Measurements from ENCODE around the gene CHAC1. TPM values are rescaled to one million over a fixed set of nuclear protein-coding genes. Genes with fewer than 3 reads are reported as not detected.

CHAC1 gene
- total RNA-seq, 2 experiments from 2014 or later = 40.4 to 55.6 TPM

- Histone ChIP-seq H2AFZ (ENCODE audit: low read length) (no peak overlapping the region), H3K4me1 (ENCODE audit: insufficient read depth, low read length, poor library complexity, severe bottlenecking) (no peaks in the 10 kb centered on the region), H3K9me3 (ENCODE audit: low read length) (no peaks in the 10 kb centered on the region), H3K79me2 (ENCODE audit: insufficient read depth, low read depth, low read length) (no peaks in the 10 kb centered on the region), H3K4me3 (ENCODE audit: low read depth, low read length, poor library complexity, severe bottlenecking) (no peak overlapping the region), H3K36me3 (ENCODE audit: insufficient read depth, low read length) (peaks cover 76% of the 10 kb centered on the region), H3K9me2 (ENCODE audit: insufficient read depth, low read length) (no peaks in the 10 kb centered on the region), H3K4me2 (ENCODE audit: low read length) (no peak overlapping the region), H3K27ac (ENCODE audit: low read depth, low read length, poor library complexity, severe bottlenecking) (no peak overlapping the region), H4K20me1 (ENCODE audit: insufficient read depth, low read length) (no peaks in the 10 kb centered on the region)
- ChIA-PET POLR2A (no interaction called here), CTCF (ENCODE audit: unreplicated experiment) (no interaction called here)
- intact Hi-C loops (cut with micrococcal nuclease; ENCODE audit: unreplicated experiment) = no loop called here
- DNase-seq (ENCODE audit: low spot score) = no peak
- no TSS peak for BruUV-seq (replicated peaks)
- no peak for TF ChIP-seq EZH2phosphoT487 (IDR thresholded peaks at IDR 0.05; ENCODE audit: borderline replicate concordance, low read depth, low read length)
- TF ChIP-seq, protein P1, sequence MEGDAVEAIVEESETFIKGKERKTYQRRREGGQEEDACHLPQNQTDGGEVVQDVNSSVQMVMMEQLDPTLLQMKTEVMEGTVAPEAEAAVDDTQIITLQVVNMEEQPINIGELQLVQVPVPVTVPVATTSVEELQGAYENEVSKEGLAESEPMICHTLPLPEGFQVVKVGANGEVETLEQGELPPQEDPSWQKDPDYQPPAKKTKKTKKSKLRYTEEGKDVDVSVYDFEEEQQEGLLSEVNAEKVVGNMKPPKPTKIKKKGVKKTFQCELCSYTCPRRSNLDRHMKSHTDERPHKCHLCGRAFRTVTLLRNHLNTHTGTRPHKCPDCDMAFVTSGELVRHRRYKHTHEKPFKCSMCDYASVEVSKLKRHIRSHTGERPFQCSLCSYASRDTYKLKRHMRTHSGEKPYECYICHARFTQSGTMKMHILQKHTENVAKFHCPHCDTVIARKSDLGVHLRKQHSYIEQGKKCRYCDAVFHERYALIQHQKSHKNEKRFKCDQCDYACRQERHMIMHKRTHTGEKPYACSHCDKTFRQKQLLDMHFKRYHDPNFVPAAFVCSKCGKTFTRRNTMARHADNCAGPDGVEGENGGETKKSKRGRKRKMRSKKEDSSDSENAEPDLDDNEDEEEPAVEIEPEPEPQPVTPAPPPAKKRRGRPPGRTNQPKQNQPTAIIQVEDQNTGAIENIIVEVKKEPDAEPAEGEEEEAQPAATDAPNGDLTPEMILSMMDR (conservative IDR thresholded peaks at IDR 0.05; ENCODE audit: low read length) = no peak
Observed at GRCh38 chr15:40978141-40978540, 24.9 kb downstream of the CHAC1 start.

DNA sequence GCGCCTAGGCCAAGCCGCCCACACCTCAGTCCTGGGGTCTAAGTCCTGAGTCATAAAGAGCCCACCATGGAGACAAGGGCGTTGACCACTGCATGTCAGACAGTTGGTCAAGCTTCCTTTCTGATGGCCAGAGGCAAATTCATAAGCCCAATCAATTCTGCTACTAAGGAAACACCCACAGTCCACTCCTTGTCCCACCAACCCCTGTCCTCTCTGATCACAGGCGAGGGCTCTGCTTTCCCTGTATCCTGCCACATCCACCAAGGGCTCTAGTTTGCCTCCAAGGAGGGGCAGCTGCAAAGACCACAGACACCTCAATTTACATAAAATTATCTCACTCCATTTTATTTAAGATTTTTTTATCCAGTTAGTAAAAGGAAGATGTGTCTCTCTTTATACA, 25.3 kb downstream of the CHAC1 start:
- intact Hi-C loops (cut with micrococcal nuclease; ENCODE audit: unreplicated experiment) = no loop called here
- CTCF ChIA-PET (ENCODE audit: unreplicated experiment) = no interaction called here

GRCh38 chr15:40981186-40981585, 27.9 kb downstream of the CHAC1 start:
- ChIA-PET CTCF (ENCODE audit: unreplicated experiment) (interaction anchor here (1.0 kb wide), 1 partner anchor 28 kb away, joined by 3 read pairs; the partner anchor contains the start of gene CHAC1), POLR2A (interaction anchor here (0.9 kb wide), 1 partner anchor 17 kb away, joined by 3 read pairs; no protein-coding TSS in a partner anchor)
- no peak overlapping the region for H2AFZ ChIP-seq (ENCODE audit: low read length)
- no peak overlapping the region for H3K27ac ChIP-seq (ENCODE audit: low read depth, low read length, poor library complexity, severe bottlenecking)
- DNase-seq (ENCODE audit: low spot score) = no peak
- no peaks in the 10 kb centered on the region for H3K9me2 ChIP-seq (ENCODE audit: insufficient read depth, low read length)
- TF ChIP-seq, protein P1 (conservative IDR thresholded peaks at IDR 0.05; ENCODE audit: low read length) = no peak
- no peak for TF ChIP-seq EZH2phosphoT487 (IDR thresholded peaks at IDR 0.05; ENCODE audit: borderline replicate concordance, low read depth, low read length)
- peaks cover 99% of the 10 kb centered on the region for H3K36me3 ChIP-seq (ENCODE audit: insufficient read depth, low read length)
- H3K4me2 ChIP-seq (ENCODE audit: low read length) = no peak overlapping the region
- no peaks in the 10 kb centered on the region for H3K9me3 ChIP-seq (ENCODE audit: low read length)
- no peaks in the 10 kb centered on the region for H4K20me1 ChIP-seq (ENCODE audit: insufficient read depth, low read length)
- no peaks in the 10 kb centered on the region for H3K79me2 ChIP-seq (ENCODE audit: insufficient read depth, low read depth, low read length)
- BruUV-seq (replicated peaks) = no TSS peak
- H3K4me1 ChIP-seq (ENCODE audit: insufficient read depth, low read length, poor library complexity, severe bottlenecking) = no peaks in the 10 kb centered on the region
- intact Hi-C loops (cut with micrococcal nuclease; ENCODE audit: unreplicated experiment) = no loop called here
- no peak overlapping the region for H3K4me3 ChIP-seq (ENCODE audit: low read depth, low read length, poor library complexity, severe bottlenecking)

More for the DNA sequence above, 25.3 kb downstream of the CHAC1 start:
- POLR2A ChIA-PET = no interaction called here
- Histone ChIP-seq H3K4me3 (ENCODE audit: low read depth, low read length, poor library complexity, severe bottlenecking) (no peak overlapping the region), H2AFZ (ENCODE audit: low read length) (no peak overlapping the region), H3K27ac (ENCODE audit: low read depth, low read length, poor library complexity, severe bottlenecking) (no peak overlapping the region), H3K9me3 (ENCODE audit: low read length) (no peaks in the 10 kb centered on the region), H3K79me2 (ENCODE audit: insufficient read depth, low read depth, low read length) (no peaks in the 10 kb centered on the region), H3K36me3 (ENCODE audit: insufficient read depth, low read length) (peaks cover 80% of the 10 kb centered on the region), H3K9me2 (ENCODE audit: insufficient read depth, low read length) (no peaks in the 10 kb centered on the region), H4K20me1 (ENCODE audit: insufficient read depth, low read length) (no peaks in the 10 kb centered on the region), H3K4me1 (ENCODE audit: insufficient read depth, low read length, poor library complexity, severe bottlenecking) (no peaks in the 10 kb centered on the region), H3K4me2 (ENCODE audit: low read length) (no peak overlapping the region)
- no peak for DNase-seq (ENCODE audit: low spot score)
- TF ChIP-seq, protein P1 (conservative IDR thresholded peaks at IDR 0.05; ENCODE audit: low read length) = no peak
- no peak for TF ChIP-seq EZH2phosphoT487 (IDR thresholded peaks at IDR 0.05; ENCODE audit: borderline replicate concordance, low read depth, low read length)
- no TSS peak for BruUV-seq (replicated peaks)

All from OCI-LY7 (cell line).